GM19397 (cell line): ENCODE measurements around the gene FAM217B.
"Not testable (repeated sequence)": the region's sequence is repeated elsewhere in the genome, so short reads cannot be mapped to it uniquely, and the experiment has no call there.

Experiments used
- ATAC-seq: cut with Tn5 transposase; IDR thresholded peaks from one replicate; pipeline ENCODE4 v1.9.1; 2021; ENCODE audit warnings: mild to moderate bottlenecking, moderate library complexity; ENCODE audit not compliant: unreplicated experiment

FAM217B gene

GRCh38 chr20:59938221-59938620 lies 2.0 kb upstream of the FAM217B start:
- no peak for ATAC-seq

GRCh38 chr20:59938696-59939051 lies 1.5 kb upstream of the FAM217B start:
- ATAC-seq = no peak

GRCh38 chr20:59939052-59939878 lies 924 bp upstream of the FAM217B start:
- ATAC-seq = no peak

GRCh38 chr20:59939879-59940128 lies 385 bp upstream of the FAM217B start:
- peak; percentile 35 for ATAC-seq

GRCh38 chr20:59940956-59941294 lies 736 bp downstream of the FAM217B start:
- no peak for ATAC-seq

GRCh38 chr20:59942245-59942644 lies 2.1 kb downstream of the FAM217B start:
- no peak for ATAC-seq

GRCh38 chr20:59944726-59945125 lies 4.5 kb downstream of the FAM217B start:
- no peak for ATAC-seq

GRCh38 chr20:59945175-59945574 lies 5.0 kb downstream of the FAM217B start:
- no peak for ATAC-seq

- no peak for ATAC-seq
These were observed 5.5 kb downstream of the FAM217B start for GRCh38 chr20:59945731-59946130.

- no peak for ATAC-seq
These were observed 7.2 kb downstream of the FAM217B start for GRCh38 chr20:59947376-59947775.

- no peak for ATAC-seq
These were observed 8.0 kb downstream of the FAM217B start for GRCh38 chr20:59948212-59948611.

GRCh38 chr20:59948828-59949720 lies 8.9 kb downstream of the FAM217B start:
- no peak for ATAC-seq

GRCh38 chr20:59949911-59950310 lies 9.7 kb downstream of the FAM217B start:
- no peak for ATAC-seq

GRCh38 chr20:59954718-59955117 lies 14.5 kb downstream of the FAM217B start:
- no peak for ATAC-seq

GRCh38 chr20:59955131-59955796 lies 15.1 kb downstream of the FAM217B start:
- no peak for ATAC-seq

GRCh38 chr20:59957568-59957967 lies 17.4 kb downstream of the FAM217B start:
- not testable (repeated sequence) for ATAC-seq

GRCh38 chr20:59958123-59958522 lies 17.9 kb downstream of the FAM217B start, which contains the start of gene CDH26:
Gene CDH26 (plus strand): TSS chr20:59958423. CDS start chr20:59958727, 304 bp downstream.
- no peak for ATAC-seq

- ATAC-seq = no peak
These were observed 18.4 kb downstream of the FAM217B start for GRCh38 chr20:59958626-59959025.

- no peak for ATAC-seq
These were observed 21.2 kb downstream of the FAM217B start for GRCh38 chr20:59961423-59961822.

GRCh38 chr20:59962155-59962554 lies 22.0 kb downstream of the FAM217B start:
- ATAC-seq = no peak

- ATAC-seq = no peak
These were observed 26.2 kb downstream of the FAM217B start for GRCh38 chr20:59966428-59966827.

- no peak for ATAC-seq
These were observed 31.2 kb downstream of the FAM217B start for GRCh38 chr20:59971428-59971827.
